Esophagus muscularis mucosa (tissue), 4 donors: ENCODE measurements around the gene METTL27.

Experiments
- EP300 ChIP-seq: sonication (generic); formaldehyde crosslinking; IDR thresholded peaks from one replicate; pipeline ENCODE4 v1.6.1; 2017; ENCODE audit warnings: antibody characterized with exemption
- POLR2A ChIP-seq: fragments of 450-650 bp; IDR thresholded peaks from one replicate; pipeline ENCODE4 v1.6.1; 2017; ENCODE audit warnings: antibody characterized with exemption, moderate library complexity, mild to moderate bottlenecking, low read depth
- POLR2AphosphoS5 ChIP-seq, 2 donors: sonication (generic); formaldehyde crosslinking; IDR thresholded peaks; one replicate each; pipeline ENCODE4 v1.6.1; 2017; ENCODE audit warnings: antibody characterized with exemption in 2 of 2
- TF ChIP-seq, protein P1 (sequence below), 3 experiments: fragments of 200-600 bp in 2 of 3; fragments of 450-650 bp in 1 of 3; sonication (generic) in 2 of 3; IDR thresholded peaks; one replicate each; pipeline ENCODE4 v1.5.1; 2017 to 2019; ENCODE audit warnings: antibody characterized with exemption in 3 of 3, mild to moderate bottlenecking in 2 of 3, moderate library complexity in 1 of 3

DNA sequence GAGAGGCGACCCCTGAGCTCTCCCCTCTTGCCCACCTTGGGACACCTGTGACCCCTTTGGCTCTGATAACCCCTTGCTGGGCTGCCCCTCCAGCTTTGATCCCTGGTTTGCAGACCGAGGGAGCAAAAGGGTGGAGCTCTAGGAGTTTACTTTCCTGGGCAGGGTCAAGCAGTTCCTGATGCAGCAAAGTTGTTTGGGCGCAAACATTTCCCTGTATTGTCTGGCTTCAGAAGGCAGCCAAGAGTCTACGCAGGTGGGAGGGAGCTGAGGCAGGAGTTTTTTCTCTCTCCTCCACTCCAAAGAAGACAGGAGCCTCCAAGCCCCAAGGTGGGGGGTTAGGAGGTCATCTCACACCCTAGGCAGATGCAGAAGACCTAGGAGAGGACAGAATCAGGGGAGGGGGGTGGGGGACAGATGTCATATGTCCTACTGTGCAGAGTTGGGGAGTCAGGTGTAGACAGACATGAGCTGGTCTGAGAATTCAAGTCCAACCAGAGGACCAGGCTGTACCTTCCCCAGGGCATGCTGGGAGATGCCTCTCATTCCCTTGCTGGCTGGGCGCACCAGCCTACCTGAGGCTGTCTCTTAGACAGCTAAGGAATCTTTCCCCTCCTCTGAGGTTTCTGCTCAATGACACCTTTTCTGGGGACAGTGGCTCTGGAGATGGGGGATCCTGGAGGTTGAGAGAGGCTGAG is 39.2 kb upstream of the METTL27 start:
- no peak for TF ChIP-seq POLR2A
- TF ChIP-seq POLR2AphosphoS5 (IDR thresholded peaks at IDR 0.05) = peak; percentile 19 to 35
- TF ChIP-seq, protein P1, sequence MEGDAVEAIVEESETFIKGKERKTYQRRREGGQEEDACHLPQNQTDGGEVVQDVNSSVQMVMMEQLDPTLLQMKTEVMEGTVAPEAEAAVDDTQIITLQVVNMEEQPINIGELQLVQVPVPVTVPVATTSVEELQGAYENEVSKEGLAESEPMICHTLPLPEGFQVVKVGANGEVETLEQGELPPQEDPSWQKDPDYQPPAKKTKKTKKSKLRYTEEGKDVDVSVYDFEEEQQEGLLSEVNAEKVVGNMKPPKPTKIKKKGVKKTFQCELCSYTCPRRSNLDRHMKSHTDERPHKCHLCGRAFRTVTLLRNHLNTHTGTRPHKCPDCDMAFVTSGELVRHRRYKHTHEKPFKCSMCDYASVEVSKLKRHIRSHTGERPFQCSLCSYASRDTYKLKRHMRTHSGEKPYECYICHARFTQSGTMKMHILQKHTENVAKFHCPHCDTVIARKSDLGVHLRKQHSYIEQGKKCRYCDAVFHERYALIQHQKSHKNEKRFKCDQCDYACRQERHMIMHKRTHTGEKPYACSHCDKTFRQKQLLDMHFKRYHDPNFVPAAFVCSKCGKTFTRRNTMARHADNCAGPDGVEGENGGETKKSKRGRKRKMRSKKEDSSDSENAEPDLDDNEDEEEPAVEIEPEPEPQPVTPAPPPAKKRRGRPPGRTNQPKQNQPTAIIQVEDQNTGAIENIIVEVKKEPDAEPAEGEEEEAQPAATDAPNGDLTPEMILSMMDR (IDR thresholded peaks at IDR 0.05) = no peak
- TF ChIP-seq EP300 = no peak
